Parathyroid adenoma (tissue), 2 donors: Measurements from ENCODE around the gene CASP5.

Source experiments
- H2AFZ ChIP-seq: fragments of 300-600 bp; sonication (generic); one replicate; pipeline ENCODE4 v1.7.0; 2017; ENCODE audit warnings: antibody characterized with exemption, mild to moderate bottlenecking
- H3K27ac ChIP-seq: fragments of 300-600 bp; sonication (generic); one replicate; pipeline ENCODE4 v1.7.0; 2017
- H3K27me3 ChIP-seq: fragments of 300-600 bp; sonication (generic); one replicate; pipeline ENCODE4 v1.7.0; 2017; ENCODE audit warnings: low read length; ENCODE audit not compliant: control insufficient read depth, insufficient read depth
- H3K36me3 ChIP-seq: fragments of 300-600 bp; sonication (generic); one replicate; pipeline ENCODE4 v1.7.0; 2017; ENCODE audit warnings: low read length; ENCODE audit not compliant: control insufficient read depth, insufficient read depth
- H3K4me1 ChIP-seq: fragments of 300-600 bp; sonication (generic); one replicate; pipeline ENCODE4 v1.7.0; 2017; ENCODE audit warnings: control low read depth
- H3K4me2 ChIP-seq: fragments of 300-600 bp; sonication (generic); one replicate; pipeline ENCODE4 v1.7.0; 2017; ENCODE audit warnings: low read length
- H3K4me3 ChIP-seq: fragments of 300-600 bp; sonication (generic); one replicate; pipeline ENCODE4 v1.7.0; 2017; ENCODE audit warnings: low read depth, low read length
- H3K79me2 ChIP-seq: fragments of 300-600 bp; sonication (generic); one replicate; pipeline ENCODE4 v1.7.0; 2017; ENCODE audit warnings: control low read depth
- H3K9ac ChIP-seq: fragments of 300-600 bp; sonication (generic); one replicate; pipeline ENCODE4 v1.7.0; 2017; ENCODE audit warnings: mild to moderate bottlenecking
- H3K9me3 ChIP-seq: fragments of 300-600 bp; sonication (generic); one replicate; pipeline ENCODE4 v1.7.0; 2017; ENCODE audit warnings: low read length; ENCODE audit not compliant: control insufficient read depth
- CTCF ChIP-seq: fragments of 300-600 bp; sonication (generic); IDR thresholded peaks from one replicate; pipeline ENCODE4 v1.7.0; 2017; ENCODE audit warnings: antibody characterized with exemption, mild to moderate bottlenecking
- donor health status: primary hyperparathyroidism.

The CASP5 gene

GRCh38 chr11:105000167-105000566, 22.8 kb downstream of the CASP5 start:
- H3K4me3 ChIP-seq = no peak overlapping the region
- no peaks in the 10 kb centered on the region for H3K27me3 ChIP-seq
- no peak overlapping the region for H3K4me2 ChIP-seq
- no peak for TF ChIP-seq CTCF
- no peak overlapping the region for H2AFZ ChIP-seq
- no peaks in the 10 kb centered on the region for H3K79me2 ChIP-seq
- no peaks in the 10 kb centered on the region for H3K9me3 ChIP-seq
- no peaks in the 10 kb centered on the region for H3K4me1 ChIP-seq
- H3K27ac ChIP-seq = no peak overlapping the region
- H3K36me3 ChIP-seq = no peaks in the 10 kb centered on the region
- H3K9ac ChIP-seq = no peak overlapping the region

GRCh38 chr11:104999721-105000120, 23.2 kb downstream of the CASP5 start:
- Histone ChIP-seq H3K4me2 (no peak overlapping the region), H3K27me3 (no peaks in the 10 kb centered on the region)

GRCh38 chr11:104997288-104997687, 25.7 kb downstream of the CASP5 start:
- TF ChIP-seq CTCF = no peak
- H2AFZ ChIP-seq = no peak overlapping the region
- H3K36me3 ChIP-seq = no peaks in the 10 kb centered on the region
- H3K4me2 ChIP-seq = no peak overlapping the region
- no peak overlapping the region for H3K4me3 ChIP-seq
- no peak overlapping the region for H3K9ac ChIP-seq
- H3K79me2 ChIP-seq = no peaks in the 10 kb centered on the region
- no peaks in the 10 kb centered on the region for H3K27me3 ChIP-seq
- H3K4me1 ChIP-seq = no peaks in the 10 kb centered on the region
- H3K9me3 ChIP-seq = no peaks in the 10 kb centered on the region
- H3K27ac ChIP-seq = no peak overlapping the region

More at GRCh38 chr11:104999721-105000120, 23.2 kb downstream of the CASP5 start:
- TF ChIP-seq CTCF = no peak
- H2AFZ ChIP-seq = no peak overlapping the region
- no peak overlapping the region for H3K27ac ChIP-seq
- H3K9ac ChIP-seq = no peak overlapping the region
- H3K4me3 ChIP-seq = no peak overlapping the region
- no peaks in the 10 kb centered on the region for H3K9me3 ChIP-seq
- no peaks in the 10 kb centered on the region for H3K36me3 ChIP-seq
- H3K79me2 ChIP-seq = no peaks in the 10 kb centered on the region
- no peaks in the 10 kb centered on the region for H3K4me1 ChIP-seq

- Histone ChIP-seq H3K27ac (no peak overlapping the region), H3K27me3 (no peaks in the 10 kb centered on the region), H3K9ac (no peak overlapping the region), H3K4me3 (no peak overlapping the region), H2AFZ (no peak overlapping the region), H3K79me2 (no peaks in the 10 kb centered on the region), H3K9me3 (no peaks in the 10 kb centered on the region), H3K4me2 (no peak overlapping the region), H3K4me1 (no peaks in the 10 kb centered on the region), H3K36me3 (no peaks in the 10 kb centered on the region)
- no peak for TF ChIP-seq CTCF
These were observed 28.0 kb downstream of the CASP5 start for GRCh38 chr11:104995001-104995408.

- no peak overlapping the region for H2AFZ ChIP-seq
- TF ChIP-seq CTCF = no peak
- H3K9ac ChIP-seq = no peak overlapping the region
- H3K36me3 ChIP-seq = no peaks in the 10 kb centered on the region
- no peaks in the 10 kb centered on the region for H3K4me1 ChIP-seq
- no peak overlapping the region for H3K4me2 ChIP-seq
- H3K27me3 ChIP-seq = no peaks in the 10 kb centered on the region
- no peaks in the 10 kb centered on the region for H3K79me2 ChIP-seq
- no peak overlapping the region for H3K4me3 ChIP-seq
- no peak overlapping the region for H3K27ac ChIP-seq
- H3K9me3 ChIP-seq = no peaks in the 10 kb centered on the region
These were observed 30.2 kb downstream of the CASP5 start for GRCh38 chr11:104992781-104993180.
